ENCODE measurements around the gene OVCA2. TPM values are rescaled to one million over a fixed set of nuclear protein-coding genes. Genes with fewer than 3 reads are reported as not detected.
"Not testable (repeated sequence)": the region's sequence is repeated elsewhere in the genome, so short reads cannot be mapped to it uniquely, and the experiment has no call there.

The OVCA2 gene
- total and polyA plus RNA-seq, 2 donors (not counting 3 experiments of a cell fraction or from before 2014, with no cell fraction given) = 41.3 to 84.2 TPM

DNA sequence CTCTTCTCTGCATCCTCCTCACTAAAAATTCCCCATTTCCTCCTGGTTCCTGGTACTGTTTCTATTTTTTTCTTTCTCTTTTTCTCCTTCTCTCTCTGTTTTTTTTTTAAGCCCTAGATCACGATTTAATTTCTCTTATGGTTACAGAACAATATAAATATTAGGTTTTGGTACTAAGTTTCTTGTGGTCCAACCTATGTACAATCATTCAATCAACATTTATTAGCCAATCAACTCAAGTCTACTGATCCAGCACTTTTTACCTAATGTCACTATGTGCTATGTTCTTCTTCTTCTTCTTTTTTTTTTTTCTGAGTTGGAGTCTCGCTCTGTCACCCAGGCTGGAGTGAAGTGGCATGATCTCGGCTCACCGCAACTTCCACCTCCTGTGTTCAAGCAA, 29.3 kb upstream of the OVCA2 start:
- H3K27ac ChIP-seq (ENCODE audit: insufficient read depth, low read depth, low read length) = no peak overlapping the region
- H3K4me3 ChIP-seq (replicated peaks in 1 of 3; ENCODE audit: insufficient read depth in 1 of 3, low read depth in 1 of 3, low read length in 3 of 3) = no peak overlapping the region
- no peak overlapping the region for H3K4me2 ChIP-seq (ENCODE audit: insufficient read depth, low read length)
- CTCF ChIA-PET = no interaction called here
- dilution Hi-C loops (cut with MboI; ENCODE audit: extremely low pct_ligation_motif_present, low sequenced_read_pairs) = no loop called here
- TF ChIP-seq POLR2AphosphoS5 (IDR thresholded peaks at IDR 0.05; ENCODE audit: insufficient read depth, low read depth, low read length) (no peak), GATA2 (IDR thresholded peaks at IDR 0.05; ENCODE audit: insufficient read depth, insufficient read length, low read depth, low read length) (no peak), EZH2 (IDR thresholded peaks at IDR 0.05; ENCODE audit: borderline replicate concordance, low read depth, low read length, severe bottlenecking) (no peak), MYC (IDR thresholded peaks at IDR 0.05; ENCODE audit: low read depth, low read length) (no peak), JUN (IDR thresholded peaks at IDR 0.05; ENCODE audit: borderline replicate concordance, insufficient read depth, insufficient read length, low read depth) (no peak), POLR2A (IDR thresholded peaks at IDR 0.05; ENCODE audit: low read depth, low read length) (no peak), FOS (IDR thresholded peaks at IDR 0.05; ENCODE audit: borderline replicate concordance, insufficient read depth, low read length) (no peak)
- TF ChIP-seq, protein P1, sequence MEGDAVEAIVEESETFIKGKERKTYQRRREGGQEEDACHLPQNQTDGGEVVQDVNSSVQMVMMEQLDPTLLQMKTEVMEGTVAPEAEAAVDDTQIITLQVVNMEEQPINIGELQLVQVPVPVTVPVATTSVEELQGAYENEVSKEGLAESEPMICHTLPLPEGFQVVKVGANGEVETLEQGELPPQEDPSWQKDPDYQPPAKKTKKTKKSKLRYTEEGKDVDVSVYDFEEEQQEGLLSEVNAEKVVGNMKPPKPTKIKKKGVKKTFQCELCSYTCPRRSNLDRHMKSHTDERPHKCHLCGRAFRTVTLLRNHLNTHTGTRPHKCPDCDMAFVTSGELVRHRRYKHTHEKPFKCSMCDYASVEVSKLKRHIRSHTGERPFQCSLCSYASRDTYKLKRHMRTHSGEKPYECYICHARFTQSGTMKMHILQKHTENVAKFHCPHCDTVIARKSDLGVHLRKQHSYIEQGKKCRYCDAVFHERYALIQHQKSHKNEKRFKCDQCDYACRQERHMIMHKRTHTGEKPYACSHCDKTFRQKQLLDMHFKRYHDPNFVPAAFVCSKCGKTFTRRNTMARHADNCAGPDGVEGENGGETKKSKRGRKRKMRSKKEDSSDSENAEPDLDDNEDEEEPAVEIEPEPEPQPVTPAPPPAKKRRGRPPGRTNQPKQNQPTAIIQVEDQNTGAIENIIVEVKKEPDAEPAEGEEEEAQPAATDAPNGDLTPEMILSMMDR (IDR thresholded peaks at IDR 0.05; ENCODE audit: extremely low read depth in 1 of 2, insufficient read depth in 1 of 2, low read depth in 1 of 2, low read length in 2 of 2) = no peak
- TF ChIP-seq, protein P2, sequence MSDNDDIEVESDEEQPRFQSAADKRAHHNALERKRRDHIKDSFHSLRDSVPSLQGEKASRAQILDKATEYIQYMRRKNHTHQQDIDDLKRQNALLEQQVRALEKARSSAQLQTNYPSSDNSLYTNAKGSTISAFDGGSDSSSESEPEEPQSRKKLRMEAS (IDR thresholded peaks at IDR 0.05; ENCODE audit: insufficient read depth, insufficient read length) = no peak
- no peaks in the 10 kb centered on the region for H3K36me3 ChIP-seq (ENCODE audit: control insufficient read depth in 2 of 2, extremely low read depth in 1 of 2, insufficient read depth in 2 of 2, low read length in 2 of 2)
- no peaks in the 10 kb centered on the region for H3K79me2 ChIP-seq (ENCODE audit: control insufficient read depth, insufficient read depth, low read length)
- no peak for DNase-seq (ENCODE audit: low read depth, low spot score)
- H3K27me3 ChIP-seq (ENCODE audit: control insufficient read depth in 2 of 2, insufficient read depth in 2 of 2, low read length in 2 of 2) = peaks cover 0 to 3% of the 10 kb centered on the region in 2 experiments
- H3K9me3 ChIP-seq (replicated peaks; ENCODE audit: control insufficient read depth, insufficient read depth, low read length) = no peaks in the 10 kb centered on the region
- no peaks in the 10 kb centered on the region for H4K20me1 ChIP-seq (replicated peaks; ENCODE audit: control insufficient read depth, extremely low read depth, insufficient read depth, low read length)
- H3K4me1 ChIP-seq (ENCODE audit: control insufficient read depth, extremely low read depth, insufficient read depth, low read length) = no peaks in the 10 kb centered on the region
- no peaks in the 10 kb centered on the region for H3K9me1 ChIP-seq (replicated peaks; ENCODE audit: control insufficient read depth, extremely low read depth, insufficient read depth, low read length)
- no peak overlapping the region for H2AFZ ChIP-seq (ENCODE audit: low read depth, low read length)
- no TSS peak for BruUV-seq (replicated peaks)
- intact Hi-C loops (cut with micrococcal nuclease) = no loop called here
- no peak for FAIRE-seq
- POLR2A ChIA-PET = no interaction called here
- H3K9ac ChIP-seq (replicated peaks; ENCODE audit: extremely low read depth, insufficient read depth, low read length) = no peak overlapping the region

DNA sequence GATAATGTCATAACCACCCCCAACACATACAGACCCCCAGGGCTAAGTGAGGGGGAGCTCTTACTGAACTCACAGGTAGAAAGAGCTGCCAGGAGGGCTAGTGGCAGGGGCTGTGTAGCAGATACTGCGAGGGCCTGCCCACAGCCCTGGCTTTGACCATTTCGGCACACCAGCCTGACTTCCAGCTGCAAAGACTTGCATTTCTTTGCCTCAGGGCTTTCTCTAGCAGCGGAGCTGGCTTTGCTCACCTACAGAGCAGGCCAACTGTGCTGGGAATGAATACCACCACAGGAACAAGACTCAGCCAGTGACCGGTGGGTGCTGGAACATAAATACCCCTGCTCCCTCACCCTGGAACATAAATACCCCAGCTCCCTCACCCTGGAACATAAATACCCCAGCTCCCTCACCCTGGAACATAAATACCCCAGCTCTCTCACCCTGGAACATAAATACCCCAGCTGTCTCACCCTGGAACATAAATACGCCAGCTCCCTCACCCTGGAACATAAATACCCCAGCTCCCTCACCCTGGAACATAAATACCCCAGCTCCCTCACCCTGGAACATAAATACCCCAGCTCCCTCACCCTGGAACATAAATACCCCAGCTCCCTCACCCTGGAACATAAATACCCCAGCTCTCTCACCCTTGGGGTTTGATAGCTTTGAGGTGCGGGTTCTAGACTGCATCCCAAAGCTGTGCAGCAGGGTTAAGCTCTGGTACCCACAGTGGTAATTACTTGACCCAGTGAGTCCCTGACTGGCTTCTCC, 28.4 kb upstream of the OVCA2 start:
- BruUV-seq (replicated peaks); intact Hi-C loops (cut with micrococcal nuclease): not testable (repeated sequence)

More for the DNA sequence above, 28.4 kb upstream of the OVCA2 start:
- H3K9ac ChIP-seq (replicated peaks; ENCODE audit: extremely low read depth, insufficient read depth, low read length); FAIRE-seq; POLR2A ChIA-PET; H4K20me1 ChIP-seq (replicated peaks; ENCODE audit: control insufficient read depth, extremely low read depth, insufficient read depth, low read length); H3K27me3 ChIP-seq (ENCODE audit: control insufficient read depth in 2 of 2, insufficient read depth in 2 of 2, low read length in 2 of 2); H3K4me1 ChIP-seq (ENCODE audit: control insufficient read depth, extremely low read depth, insufficient read depth, low read length); H3K79me2 ChIP-seq (ENCODE audit: control insufficient read depth, insufficient read depth, low read length); DNase-seq (ENCODE audit: low read depth, low spot score); H3K36me3 ChIP-seq (ENCODE audit: control insufficient read depth in 2 of 2, extremely low read depth in 1 of 2, insufficient read depth in 2 of 2, low read length in 2 of 2); H3K9me1 ChIP-seq (replicated peaks; ENCODE audit: control insufficient read depth, extremely low read depth, insufficient read depth, low read length); H3K4me2 ChIP-seq (ENCODE audit: insufficient read depth, low read length); H3K9me3 ChIP-seq (replicated peaks; ENCODE audit: control insufficient read depth, insufficient read depth, low read length); H2AFZ ChIP-seq (ENCODE audit: low read depth, low read length); dilution Hi-C loops (cut with MboI; ENCODE audit: extremely low pct_ligation_motif_present, low sequenced_read_pairs); H3K27ac ChIP-seq (ENCODE audit: insufficient read depth, low read depth, low read length); H3K4me3 ChIP-seq (replicated peaks in 1 of 3; ENCODE audit: insufficient read depth in 1 of 3, low read depth in 1 of 3, low read length in 3 of 3): not testable (repeated sequence)
- CTCF ChIA-PET = interaction anchor here (1.1 kb wide), 1 partner anchor 12 kb away, joined by 5 read pairs; the partner anchor contains the start of gene RTN4RL1

Measured in endothelial cell of umbilical vein (primary cell).